Uterus (tissue), 2 donors: ENCODE data around the gene FICD.

Experiments used
- CTCF ChIP-seq, 4 experiments: fragments of 200-600 bp in 2 of 4; fragments of 450-650 bp in 2 of 4; sonication (generic) in 2 of 4; IDR thresholded peaks; one replicate each; pipeline ENCODE4 v1.5.1; 2016 to 2019; ENCODE audit warnings: antibody characterized with exemption in 4 of 4, mild to moderate bottlenecking in 2 of 4, moderate library complexity in 1 of 4
- POLR2A ChIP-seq, 2 donors: fragments of 450-650 bp; IDR thresholded peaks; one replicate each; pipeline ENCODE4 v1.6.1; 2016; ENCODE audit warnings: antibody characterized with exemption in 2 of 2, mild to moderate bottlenecking in 1 of 2, moderate library complexity in 1 of 2

- TF ChIP-seq CTCF (IDR thresholded peaks at IDR 0.05) (no peak), POLR2A (IDR thresholded peaks at IDR 0.05) (no peak)
Observed at GRCh38 chr12:108518101-108518715, 3.1 kb downstream of the FICD start.
